Pericardium fibroblast (primary cell): ENCODE measurements around the gene GSTO2. TPM values are rescaled to one million over a fixed set of nuclear protein-coding genes. Genes with fewer than 3 reads are reported as not detected.

Experiments used
- total RNA-seq: library from RNA; depleted of rRNA; stranded (reverse); fragments of >200 nt; gene quantifications from 2 replicates; pipeline ENCODE4 v1.2.3, GENCODE V29; 2015

Gene GSTO2
- total RNA-seq: 0.23 and 0.51 TPM in 2 replicates

DNA sequence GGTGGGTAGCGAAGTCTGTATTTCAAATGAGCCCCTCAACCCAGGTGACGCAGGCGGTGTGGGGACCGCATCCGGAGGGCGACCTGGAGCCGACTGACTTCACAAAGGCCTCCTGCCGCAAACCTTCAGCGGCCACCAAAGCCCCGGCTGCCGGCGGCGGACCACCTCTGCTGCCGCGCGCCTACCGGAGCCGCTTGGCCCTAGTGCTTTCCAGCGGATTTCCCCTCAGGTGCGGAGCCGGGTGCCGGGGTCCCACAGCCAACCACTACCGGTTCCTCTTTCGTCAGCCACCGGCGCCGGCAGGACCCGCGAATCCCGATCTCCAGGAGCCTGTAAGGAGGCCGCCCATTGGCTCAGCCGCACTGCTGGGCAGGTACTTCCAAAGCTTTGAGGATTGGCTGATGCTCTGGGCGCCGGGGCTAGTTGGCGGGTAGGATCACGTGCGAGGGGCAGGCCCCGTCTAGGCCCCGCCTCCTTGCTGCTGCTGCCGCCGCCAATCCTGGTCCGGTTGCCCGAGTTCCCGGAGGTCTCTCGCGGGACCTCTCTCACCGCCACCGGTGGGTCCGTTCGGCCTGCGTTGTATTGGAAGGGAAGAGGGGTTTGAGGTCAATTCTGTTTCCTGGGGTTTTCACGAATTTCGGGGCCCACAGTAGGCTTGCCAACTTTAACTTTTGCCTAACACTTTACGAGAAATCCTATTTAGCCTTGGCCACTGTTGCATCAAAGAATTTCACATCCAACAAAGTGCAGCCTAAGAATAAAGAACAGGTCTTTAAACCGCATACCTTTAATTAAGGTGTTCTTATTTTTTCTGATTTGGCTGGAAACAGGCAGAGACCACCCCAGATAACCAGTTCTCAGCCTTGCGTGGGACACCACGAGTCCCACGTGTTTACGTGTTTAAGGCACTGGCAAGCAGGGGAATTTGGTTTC, at the start of gene GSTO2:
Gene GSTO2 (plus strand): TSS at position 472 of the 933 bp plus-strand sequence. CDS start 5,732 bp downstream, outside the sequence.

GRCh38 chr10:104231784-104232612, 37.0 kb upstream of the GSTO2 start, which contains the start of gene CFAP43:
Gene CFAP43, minus strand, starts transcription at chr10:104232364. Its CDS starts 118 bp downstream, at chr10:104232246.

GRCh38 chr10:104254493-104255310, 14.3 kb upstream of the GSTO2 start, which contains the start of gene GSTO1:
Gene GSTO1, plus strand, starts transcription at chr10:104254892. Its CDS starts 37 bp downstream, at chr10:104254929.

GRCh38 chr10:104337985-104338735, 69.2 kb downstream of the GSTO2 start, which contains the start of gene ITPRIP:
Gene ITPRIP, minus strand, starts transcription at chr10:104338465. Its CDS starts 22,414 bp downstream, at chr10:104316051.

DNA sequence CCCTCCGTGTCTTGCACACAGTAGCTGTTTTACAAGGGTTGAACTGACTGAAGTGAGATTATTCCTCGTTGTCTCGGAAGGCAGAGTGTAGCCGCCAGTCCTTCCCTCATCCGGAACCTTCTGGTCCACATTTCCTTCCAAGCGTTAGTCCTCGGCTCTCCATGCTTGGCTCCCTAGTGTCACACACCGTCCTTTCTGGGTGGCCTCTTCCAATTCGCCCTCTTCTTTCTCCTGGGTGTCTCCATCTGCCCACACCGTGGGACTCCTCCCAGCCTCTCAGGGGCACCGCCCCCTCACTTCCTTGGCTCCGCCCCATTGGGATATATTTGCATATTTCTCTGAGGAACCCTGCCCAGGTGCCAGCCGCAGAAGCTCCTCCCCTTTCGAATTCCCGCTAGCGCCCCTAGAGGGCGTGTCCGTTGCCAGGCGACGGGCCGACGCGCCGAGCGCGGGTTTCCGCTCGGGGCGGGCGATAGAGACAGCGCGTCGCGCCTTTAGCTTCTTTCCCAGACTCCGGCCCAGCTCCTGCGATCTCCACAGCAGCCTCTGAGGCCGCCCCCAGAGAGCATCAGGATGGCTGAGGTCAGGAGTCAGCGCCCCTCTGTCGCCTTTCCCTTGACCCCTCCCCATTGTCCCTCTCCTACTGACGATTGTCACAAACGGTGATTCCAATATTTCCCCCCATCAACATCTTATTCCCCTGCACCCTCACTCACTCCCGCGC, 84.5 kb downstream of the GSTO2 start, which contains the start of gene CFAP58:
Gene CFAP58 (plus strand): TSS at position 509 of the 724 bp plus-strand sequence. CDS start 65 bp downstream, at position 574.

Other genes starting within 250 kb of the GSTO2 start
- 0.23 TPM in 1 of 2 replicates, not detected in the other for gene COL17A1, start 183.3 kb upstream of the GSTO2 start, total RNA-seq
- gene SFR1, start 147.0 kb upstream of the GSTO2 start, total RNA-seq: 4.1 and 4.4 TPM in 2 replicates
- 0.12 TPM in 1 of 2 replicates, not detected in the other for gene CFAP43, start 36.8 kb upstream of the GSTO2 start, total RNA-seq
- gene GSTO1, start 14.3 kb upstream of the GSTO2 start, total RNA-seq: 99.4 and 100 TPM in 2 replicates
- gene ITPRIP, start 69.3 kb downstream of the GSTO2 start, total RNA-seq: 26.6 and 28.1 TPM in 2 replicates
- gene CFAP58, start 84.6 kb downstream of the GSTO2 start, total RNA-seq: 0.23 and 0.26 TPM in 2 replicates